GM12878 (cell line): ENCODE data around the gene NADSYN1. TPM values are rescaled to one million over a fixed set of nuclear protein-coding genes. Genes with fewer than 3 reads are reported as not detected.

ENCODE experiments used
- ATAC-seq: fragments of 200-7000 bp; cut with Tn5 transposase; 3 replicates; pipeline ENCODE4 v1.9.1; 2020; ENCODE audit warnings: mild to moderate bottlenecking, moderate library complexity
- BruUV-seq: library from RNA; stranded (reverse); fragments of 400-500 nt; replicated peaks from 2 replicates; lab custom pipeline; 2021; lab: Mats Ljungman, UMichigan
- CTCF ChIA-PET: fragments of 300-600 bp; sonication (Branson Sonifier 250); formaldehyde crosslinking; extraction: SDS; loops from one replicate; lab custom pipeline; 2021; ENCODE audit warnings: inconsistent platforms; lab: Yijun Ruan, JAX
- POLR2A ChIA-PET: fragments of 350-600 bp; formaldehyde crosslinking; extraction: SDS; loops from one replicate; lab custom pipeline; 2021; ENCODE audit warnings: inconsistent platforms; lab: Charles Lee
- RAD21 ChIA-PET: fragments of 300-600 bp; sonication (Branson Sonifier 250); formaldehyde crosslinking; loops from one replicate; lab custom pipeline; 2023; ENCODE audit warnings: antibody characterized with exemption; ENCODE audit not compliant: unreplicated experiment; lab: Charles Lee
- SMC1A ChIA-PET: fragments of 300-600 bp; sonication (Branson Sonifier 250); formaldehyde crosslinking; loops from one replicate; lab custom pipeline; 2023; ENCODE audit not compliant: unreplicated experiment, uncharacterized antibody; lab: Charles Lee
- DNase-seq: peaks from one replicate; pipeline ENCODE4 v3.0.0-alpha.2; 2011; ENCODE audit warnings: low read depth, low spot score
- FAIRE-seq: peaks from 3 replicates; lab custom pipeline; 2011; peaks lifted over from hg19 to GRCh38; lab: Jason Lieb, UNC
- H2AFZ ChIP-seq: 2 replicates; pipeline ENCODE4 v1.6.0; 2011; ENCODE audit warnings: low read depth, low read length, control low read depth; ENCODE audit not compliant: control insufficient read depth
- H3K27ac ChIP-seq: 2 replicates; pipeline ENCODE4 v1.5.1; 2011; ENCODE audit warnings: control low read depth; ENCODE audit not compliant: control insufficient read depth, insufficient read depth
- H3K27me3 ChIP-seq, 2 experiments: replicated peaks in 1 of 2; 2 replicates each; pipeline versions ENCODE4 v1.6.0 to v1.6.1; 2011; ENCODE audit warnings: low read length in 1 of 2; ENCODE audit not compliant: control insufficient read depth in 2 of 2, insufficient read depth in 2 of 2
- H3K36me3 ChIP-seq, 2 experiments: 2 replicates each; pipeline ENCODE4 v1.5.1; 2011; ENCODE audit warnings: low read length in 1 of 2; ENCODE audit not compliant: control insufficient read depth in 2 of 2, insufficient read depth in 2 of 2
- H3K4me1 ChIP-seq: 2 replicates; pipeline ENCODE4 v1.6.1; 2011; ENCODE audit warnings: mild to moderate bottlenecking, low read length, moderate library complexity, mixed read lengths; ENCODE audit not compliant: control insufficient read depth, insufficient read depth
- H3K4me2 ChIP-seq: 2 replicates; pipeline ENCODE4 v1.6.0; 2011; ENCODE audit warnings: control low read depth; ENCODE audit not compliant: control insufficient read depth, insufficient read depth
- H3K4me3 ChIP-seq: fragments of 200-600 bp; sonication (generic); 2 replicates; pipeline ENCODE4 v1.5.1; 2016
- H3K79me2 ChIP-seq: 2 replicates; pipeline ENCODE4 v1.6.0; 2011; ENCODE audit warnings: low read length; ENCODE audit not compliant: control insufficient read depth, insufficient read depth
- H3K9ac ChIP-seq: 2 replicates; pipeline ENCODE4 v1.8.0; 2011; ENCODE audit warnings: low read length, control low read depth, mixed read lengths; ENCODE audit not compliant: control insufficient read depth, insufficient read depth
- H3K9me3 ChIP-seq: replicated peaks from 3 replicates; pipeline ENCODE4 v1.5.1; 2011; ENCODE audit warnings: mild to moderate bottlenecking, low read length; ENCODE audit not compliant: control insufficient read depth, insufficient read depth
- H4K20me1 ChIP-seq: 2 replicates; pipeline ENCODE4 v1.6.0; 2011; ENCODE audit not compliant: control insufficient read depth, insufficient read depth
- BMI1 ChIP-seq: fragments of 450-650 bp; IDR thresholded peaks from 2 replicates; pipeline ENCODE4 v1.6.1; 2016; ENCODE audit warnings: mild to moderate bottlenecking, moderate library complexity, borderline replicate concordance
- E2F8 ChIP-seq: fragments of 450-650 bp; IDR thresholded peaks from 2 replicates; pipeline ENCODE4 v1.6.1; 2018; ENCODE audit warnings: mild to moderate bottlenecking, low read depth, moderate library complexity; ENCODE audit not compliant: partially characterized antibody
- ETV6 ChIP-seq, 2 experiments: fragments of 450-650 bp in 1 of 2; IDR thresholded peaks in 1 of 2; conservative IDR thresholded peaks in 1 of 2; 2 replicates each; pipeline ENCODE4 v1.6.1; 2014; ENCODE audit warnings: antibody characterized with exemption in 1 of 2, borderline replicate concordance in 1 of 2, low read depth in 1 of 2, mild to moderate bottlenecking in 1 of 2, moderate library complexity in 1 of 2
- FOXK2 ChIP-seq: fragments of 450-650 bp; IDR thresholded peaks from 2 replicates; pipeline ENCODE4 v1.6.1; 2017; ENCODE audit warnings: mild to moderate bottlenecking, moderate library complexity
- FOXM1 ChIP-seq: IDR thresholded peaks from 2 replicates; pipeline ENCODE4 v1.6.1; 2012; ENCODE audit warnings: low read depth, mild to moderate bottlenecking, inconsistent platforms, low read length, moderate library complexity
- JUND ChIP-seq: IDR thresholded peaks from 2 replicates; pipeline ENCODE4 v1.6.1; 2012; ENCODE audit warnings: low read depth, mild to moderate bottlenecking, low read length, improper control_type of control experiment, moderate library complexity
- KAT2A ChIP-seq: conservative IDR thresholded peaks from 2 replicates; pipeline ENCODE4 v1.6.1; 2011; ENCODE audit warnings: low read depth, low read length; ENCODE audit not compliant: control insufficient read depth
- PKNOX1 ChIP-seq: fragments of 450-650 bp; IDR thresholded peaks from 2 replicates; pipeline ENCODE4 v1.6.1; 2016; ENCODE audit warnings: mild to moderate bottlenecking
- RBBP5 ChIP-seq: fragments of 200-600 bp; sonication (generic); conservative IDR thresholded peaks from 2 replicates; pipeline ENCODE4 v1.6.1; 2016
- RELA ChIP-seq: fragments of 450-650 bp; IDR thresholded peaks from 2 replicates; pipeline ENCODE4 v1.8.0; 2014; ENCODE audit warnings: borderline replicate concordance; ENCODE audit not compliant: partially characterized antibody
- SREBF2 ChIP-seq: IDR thresholded peaks from 2 replicates; pipeline ENCODE4 v1.6.1; 2012; ENCODE audit warnings: mild to moderate bottlenecking, low read length
- STAT1 ChIP-seq: fragments of 450-650 bp; conservative IDR thresholded peaks from 2 replicates; pipeline ENCODE4 v1.6.1; 2014; ENCODE audit warnings: antibody characterized with exemption, mild to moderate bottlenecking
- YBX1 ChIP-seq: fragments of 450-650 bp; IDR thresholded peaks from 2 replicates; pipeline ENCODE4 v1.6.1; 2016; ENCODE audit warnings: antibody characterized with exemption
- YY1 ChIP-seq: IDR thresholded peaks from 2 replicates; pipeline ENCODE4 v1.6.1; 2011; ENCODE audit warnings: low read depth, mild to moderate bottlenecking, low read length
- ZNF217 ChIP-seq: fragments of 450-650 bp; IDR thresholded peaks from 2 replicates; pipeline ENCODE4 v1.6.1; 2017; ENCODE audit warnings: antibody characterized with exemption, mild to moderate bottlenecking
- WGBS: methylation state at CpG from one replicate; pipeline ENCODE4 v1.1.6; 2016; ENCODE audit warnings: low lambda C conversion rate; ENCODE audit not compliant: insufficient replicate concordance, insufficient coverage; ENCODE audit errors: missing lambda C conversion rate; 5-methylcytosine and 5-hydroxymethylcytosine counted together
- in situ Hi-C: fragments of 300-500 bp; cut with MboI; formaldehyde crosslinking; loops from 9 replicates; pipeline ENCODE4 v1.14.3; 2018; ENCODE audit warnings: mixed read lengths
- intact Hi-C: fragments of 100-400 bp; cut with micrococcal nuclease; formaldehyde crosslinking; loops from one replicate; pipeline ENCODE4 v1.14.2; 2022; ENCODE audit not compliant: unreplicated experiment
- polyA plus RNA-seq, 11 experiments: library from polyadenylated mRNA; depleted of rRNA in 4 of 11; unstranded in 6 of 11; stranded (reverse) in 5 of 11; fragments of >200 nt; fragmentation: Nextera tagmentation in 4 of 11; fragmentation: Illumina TruSeq in 1 of 11; extraction: Ambion mirVana in 4 of 11; extraction: Trizol in 1 of 11; gene quantifications; 1 replicate in 1 of 11; 2 replicates in 10 of 11; pipeline versions ENCODE4 v1.2.1 to v1.2.3, GENCODE V29; 2011 to 2016; ENCODE audit warnings: inconsistent platforms in 2 of 11, missing spikeins in 2 of 11, low read depth in 1 of 11
- total RNA-seq, 4 experiments: library from RNA; depleted of rRNA in 3 of 4; stranded (reverse); fragments of >200 nt in 3 of 4; fragmentation: Illumina TruSeq in 1 of 4; extraction: Trizol in 1 of 4; gene quantifications; 2 replicates each; pipeline versions ENCODE4 v1.2.1 to v1.2.3, GENCODE V29; 2013 to 2021
- TF ChIP-seq, protein P1 (sequence below): fragments of 450-650 bp; IDR thresholded peaks from 2 replicates; pipeline ENCODE4 v1.6.1; 2014; ENCODE audit warnings: mild to moderate bottlenecking
- TF ChIP-seq, protein P2 (sequence below): fragments of 150-350 bp; IDR thresholded peaks from 2 replicates; pipeline ENCODE4 v1.6.1; 2014; ENCODE audit warnings: mild to moderate bottlenecking, low read depth, low read length
- TF ChIP-seq, protein P3 (sequence below): IDR thresholded peaks from 2 replicates; pipeline ENCODE4 v1.6.1; 2011; ENCODE audit warnings: borderline replicate concordance, low read depth, mild to moderate bottlenecking, moderate library complexity, low read length; ENCODE audit not compliant: insufficient read depth, poor library complexity, severe bottlenecking

Gene NADSYN1
- total and polyA plus RNA-seq, 10 of the 15 experiments (the other 5 are each of a cell fraction or from before 2014, with no cell fraction given) = 12.2 to 90.2 (median 69.5) TPM

- in situ Hi-C loops = no loop called here
- BruUV-seq = no TSS peak
- FAIRE-seq = no peak
- TF ChIP-seq RBBP5 (no peak), E2F8 (no peak), PKNOX1 (no peak), FOXM1 (no peak), YY1 (no peak), FOXK2 (no peak), BMI1 (no peak), YBX1 (no peak), JUND (no peak), KAT2A (no peak), STAT1 (no peak), ZNF217 (no peak), ETV6 (conservative IDR thresholded peaks at IDR 0.05 in 1 of 2, IDR thresholded peaks at IDR 0.05 in 1 of 2; ENCODE audit: borderline replicate concordance in 1 of 2, low read depth in 1 of 2) (no peak), RELA (no peak), SREBF2 (no peak)
- TF ChIP-seq, protein P1, sequence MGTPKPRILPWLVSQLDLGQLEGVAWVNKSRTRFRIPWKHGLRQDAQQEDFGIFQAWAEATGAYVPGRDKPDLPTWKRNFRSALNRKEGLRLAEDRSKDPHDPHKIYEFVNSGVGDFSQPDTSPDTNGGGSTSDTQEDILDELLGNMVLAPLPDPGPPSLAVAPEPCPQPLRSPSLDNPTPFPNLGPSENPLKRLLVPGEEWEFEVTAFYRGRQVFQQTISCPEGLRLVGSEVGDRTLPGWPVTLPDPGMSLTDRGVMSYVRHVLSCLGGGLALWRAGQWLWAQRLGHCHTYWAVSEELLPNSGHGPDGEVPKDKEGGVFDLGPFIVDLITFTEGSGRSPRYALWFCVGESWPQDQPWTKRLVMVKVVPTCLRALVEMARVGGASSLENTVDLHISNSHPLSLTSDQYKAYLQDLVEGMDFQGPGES = no peak
- TF ChIP-seq, protein P2, sequence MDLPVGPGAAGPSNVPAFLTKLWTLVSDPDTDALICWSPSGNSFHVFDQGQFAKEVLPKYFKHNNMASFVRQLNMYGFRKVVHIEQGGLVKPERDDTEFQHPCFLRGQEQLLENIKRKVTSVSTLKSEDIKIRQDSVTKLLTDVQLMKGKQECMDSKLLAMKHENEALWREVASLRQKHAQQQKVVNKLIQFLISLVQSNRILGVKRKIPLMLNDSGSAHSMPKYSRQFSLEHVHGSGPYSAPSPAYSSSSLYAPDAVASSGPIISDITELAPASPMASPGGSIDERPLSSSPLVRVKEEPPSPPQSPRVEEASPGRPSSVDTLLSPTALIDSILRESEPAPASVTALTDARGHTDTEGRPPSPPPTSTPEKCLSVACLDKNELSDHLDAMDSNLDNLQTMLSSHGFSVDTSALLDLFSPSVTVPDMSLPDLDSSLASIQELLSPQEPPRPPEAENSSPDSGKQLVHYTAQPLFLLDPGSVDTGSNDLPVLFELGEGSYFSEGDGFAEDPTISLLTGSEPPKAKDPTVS = no peak
- TF ChIP-seq, protein P3, sequence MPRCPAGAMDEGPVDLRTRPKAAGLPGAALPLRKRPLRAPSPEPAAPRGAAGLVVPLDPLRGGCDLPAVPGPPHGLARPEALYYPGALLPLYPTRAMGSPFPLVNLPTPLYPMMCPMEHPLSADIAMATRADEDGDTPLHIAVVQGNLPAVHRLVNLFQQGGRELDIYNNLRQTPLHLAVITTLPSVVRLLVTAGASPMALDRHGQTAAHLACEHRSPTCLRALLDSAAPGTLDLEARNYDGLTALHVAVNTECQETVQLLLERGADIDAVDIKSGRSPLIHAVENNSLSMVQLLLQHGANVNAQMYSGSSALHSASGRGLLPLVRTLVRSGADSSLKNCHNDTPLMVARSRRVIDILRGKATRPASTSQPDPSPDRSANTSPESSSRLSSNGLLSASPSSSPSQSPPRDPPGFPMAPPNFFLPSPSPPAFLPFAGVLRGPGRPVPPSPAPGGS = no peak
Observed at GRCh38 chr11:71499125-71499524, 46.1 kb downstream of the NADSYN1 start.

More at GRCh38 chr11:71499125-71499524, 46.1 kb downstream of the NADSYN1 start:
- Histone ChIP-seq H3K36me3 (peaks cover 21 to 24% of the 10 kb centered on the region in 2 experiments), H4K20me1 (no peaks in the 10 kb centered on the region; the same call in 1 of the 2 replicates), H2AFZ (no peak overlapping the region), H3K4me2 (no peak overlapping the region), H3K27me3 (no peaks in the 10 kb centered on the region), H3K27ac (no peak overlapping the region), H3K4me1 (no peaks in the 10 kb centered on the region), H3K4me3 (no peak overlapping the region), H3K9ac (no peak overlapping the region), H3K9me3 (no peaks in the 10 kb centered on the region; the same call in 2 of the 3 replicates), H3K79me2 (no peaks in the 10 kb centered on the region)
- DNase-seq (no peak), ATAC-seq (no peak)
- intact Hi-C loops = no loop called here
- ChIA-PET CTCF (no interaction called here), RAD21 (no interaction called here), POLR2A (no interaction called here), SMC1A (no interaction called here)
- 90% methylated on average over 13 of the region's 13 CpGs for WGBS
